Activated CD8-positive, alpha-beta T cell treated with anti-CD3 and anti-CD28 coated beads for 36 hours (primary cell): ENCODE measurements around the gene SLC4A2. TPM values are rescaled to one million over a fixed set of nuclear protein-coding genes. Genes with fewer than 3 reads are reported as not detected.

Experiments
- ATAC-seq: fragments of 200-7000 bp; cut with Tn5 transposase; one replicate; pipeline ENCODE4 v1.10.0; 2021; ENCODE audit warnings: mild to moderate bottlenecking, moderate library complexity
- CTCF ChIA-PET: fragments of 350-600 bp; sonication (Branson Sonifier 250); formaldehyde crosslinking; loops from one replicate; lab custom pipeline; 2021; ENCODE audit warnings: antibody characterized with exemption; lab: Charles Lee
- POLR2A ChIA-PET: fragments of 350-600 bp; sonication (Branson Sonifier 250); formaldehyde crosslinking; loops from one replicate; lab custom pipeline; 2021; ENCODE audit warnings: antibody characterized with exemption; lab: Charles Lee
- DNase-seq: peaks from one replicate; pipeline ENCODE4 v3.0.0-alpha.2; 2020
- H3K27ac Mint-ChIP-seq: one replicate; pipeline ENCODE4 v1.8.0; 2021; ENCODE audit warnings: mild to moderate bottlenecking, mixed read lengths
- H3K27me3 Mint-ChIP-seq: one replicate; pipeline ENCODE4 v1.8.0; 2021; ENCODE audit warnings: mixed read lengths
- H3K36me3 Mint-ChIP-seq: one replicate; pipeline ENCODE4 v1.8.0; 2021; ENCODE audit warnings: low read depth, mixed read lengths
- H3K4me1 Mint-ChIP-seq: one replicate; pipeline ENCODE4 v1.8.0; 2021; ENCODE audit warnings: low read depth, mixed read lengths
- H3K4me3 Mint-ChIP-seq: one replicate; pipeline ENCODE4 v1.8.0; 2021; ENCODE audit warnings: mild to moderate bottlenecking, moderate library complexity, mixed read lengths
- H3K9me3 Mint-ChIP-seq: one replicate; pipeline ENCODE4 v1.8.0; 2021; ENCODE audit warnings: mixed read lengths
- intact Hi-C: fragments of 100-400 bp; cut with micrococcal nuclease; formaldehyde crosslinking; loops from one replicate; pipeline ENCODE4 v1.10.0; 2022
- total RNA-seq, 2 experiments: library from RNA; stranded (reverse); gene quantifications; one replicate each; pipeline ENCODE4 v1.2.3, GENCODE V29; 2021
- TF ChIP-seq, protein P1 (sequence below): fragments of 200-600 bp; IDR thresholded peaks from one replicate; pipeline ENCODE4 v1.8.0; 2022; ENCODE audit warnings: antibody characterized with exemption, mild to moderate bottlenecking

The SLC4A2 gene
- total RNA-seq, 2 experiments from 2014 or later = 42.7 to 46.1 TPM

- TF ChIP-seq, protein P1, sequence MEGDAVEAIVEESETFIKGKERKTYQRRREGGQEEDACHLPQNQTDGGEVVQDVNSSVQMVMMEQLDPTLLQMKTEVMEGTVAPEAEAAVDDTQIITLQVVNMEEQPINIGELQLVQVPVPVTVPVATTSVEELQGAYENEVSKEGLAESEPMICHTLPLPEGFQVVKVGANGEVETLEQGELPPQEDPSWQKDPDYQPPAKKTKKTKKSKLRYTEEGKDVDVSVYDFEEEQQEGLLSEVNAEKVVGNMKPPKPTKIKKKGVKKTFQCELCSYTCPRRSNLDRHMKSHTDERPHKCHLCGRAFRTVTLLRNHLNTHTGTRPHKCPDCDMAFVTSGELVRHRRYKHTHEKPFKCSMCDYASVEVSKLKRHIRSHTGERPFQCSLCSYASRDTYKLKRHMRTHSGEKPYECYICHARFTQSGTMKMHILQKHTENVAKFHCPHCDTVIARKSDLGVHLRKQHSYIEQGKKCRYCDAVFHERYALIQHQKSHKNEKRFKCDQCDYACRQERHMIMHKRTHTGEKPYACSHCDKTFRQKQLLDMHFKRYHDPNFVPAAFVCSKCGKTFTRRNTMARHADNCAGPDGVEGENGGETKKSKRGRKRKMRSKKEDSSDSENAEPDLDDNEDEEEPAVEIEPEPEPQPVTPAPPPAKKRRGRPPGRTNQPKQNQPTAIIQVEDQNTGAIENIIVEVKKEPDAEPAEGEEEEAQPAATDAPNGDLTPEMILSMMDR = no peak
- Mint-ChIP-seq H3K9me3 (no peaks in the 10 kb centered on the region), H3K27me3 (no peaks in the 10 kb centered on the region), H3K27ac (no peak overlapping the region), H3K4me1 (no peaks in the 10 kb centered on the region), H3K4me3 (no peak overlapping the region), H3K36me3 (no peaks in the 10 kb centered on the region)
- POLR2A ChIA-PET = no interaction called here
- intact Hi-C loops = no loop called here
- CTCF ChIA-PET = interaction anchor here (1.1 kb wide), 1 partner anchor 9 kb away, joined by 5 read pairs; no protein-coding TSS in a partner anchor
- ATAC-seq (no peak), DNase-seq (no peak)
Observed at GRCh38 chr7:151101621-151102396, 42.4 kb downstream of the SLC4A2 start.

- POLR2A ChIA-PET = interaction anchor here (1.1 kb wide), 1 partner anchor 11 kb away, joined by 3 read pairs; no protein-coding TSS in a partner anchor
- H3K4me3 Mint-ChIP-seq = no peak overlapping the region
- TF ChIP-seq, protein P1 = no peak
- no peak overlapping the region for H3K27ac Mint-ChIP-seq
- intact Hi-C loops = no loop called here
- no peaks in the 10 kb centered on the region for H3K9me3 Mint-ChIP-seq
- H3K4me1 Mint-ChIP-seq = no peaks in the 10 kb centered on the region
- no peak for ATAC-seq
- H3K27me3 Mint-ChIP-seq = no peaks in the 10 kb centered on the region
- no peaks in the 10 kb centered on the region for H3K36me3 Mint-ChIP-seq
- CTCF ChIA-PET = interaction anchor here (0.9 to 1.5 kb wide), 4 partner anchors 9 to 205 kb away, joined by 3 to 5 read pairs (median 4); no protein-coding TSS in a partner anchor
- no peak for DNase-seq
Observed at GRCh38 chr7:151102991-151103390, 43.6 kb downstream of the SLC4A2 start.

- H3K36me3 Mint-ChIP-seq = no peaks in the 10 kb centered on the region
- TF ChIP-seq, protein P1 = no peak
- no peaks in the 10 kb centered on the region for H3K9me3 Mint-ChIP-seq
- CTCF ChIA-PET = interaction anchor here (0.9 to 1.5 kb wide), 3 partner anchors 8 to 206 kb away, joined by 3 to 5 read pairs (median 4); no protein-coding TSS in a partner anchor
- no peaks in the 10 kb centered on the region for H3K4me1 Mint-ChIP-seq
- no peak overlapping the region for H3K4me3 Mint-ChIP-seq
- POLR2A ChIA-PET = no interaction called here
- ATAC-seq (no peak), DNase-seq (no peak)
- intact Hi-C loops = no loop called here
- no peak overlapping the region for H3K27ac Mint-ChIP-seq
- H3K27me3 Mint-ChIP-seq = no peaks in the 10 kb centered on the region
Observed at GRCh38 chr7:151103973-151104372, 44.6 kb downstream of the SLC4A2 start.

- TF ChIP-seq, protein P1 = no peak
- Mint-ChIP-seq H3K4me1 (no peaks in the 10 kb centered on the region), H3K27ac (no peak overlapping the region), H3K4me3 (no peak overlapping the region), H3K36me3 (no peaks in the 10 kb centered on the region), H3K27me3 (no peaks in the 10 kb centered on the region), H3K9me3 (no peaks in the 10 kb centered on the region)
- intact Hi-C loops = no loop called here
- POLR2A ChIA-PET = no interaction called here
- CTCF ChIA-PET = interaction anchor here (0.5 to 1.4 kb wide), 2 partner anchors 12 to 144 kb away, joined by 3 to 5 read pairs; no protein-coding TSS in a partner anchor
- ATAC-seq (no peak), DNase-seq (no peak)
Observed at GRCh38 chr7:151104411-151105235, 45.2 kb downstream of the SLC4A2 start.
